Heart left ventricle (tissue), 16 donors: Measurements from ENCODE around the gene CCDC179. TPM values are rescaled to one million over a fixed set of nuclear protein-coding genes. Genes with fewer than 3 reads are reported as not detected.

Experiments
- ATAC-seq, 4 donors: fragments of 200-7000 bp; cut with Tn5 transposase; one replicate each; pipeline ENCODE4 v1.9.1; 2020 to 2022; ENCODE audit warnings: moderate library complexity in 4 of 4, mild to moderate bottlenecking in 3 of 4, moderate number of reproducible peaks in 1 of 4
- DNase-seq, 5 donors: peaks; one replicate each; pipeline ENCODE4 v3.0.0-alpha.2; 2020
- H3K27ac ChIP-seq, 12 donors: fragments of 200-600 bp; sonication (generic) in 4 of 12; one replicate each; pipeline versions ENCODE4 v1.5.0 to v1.8.0; 2016 to 2022; ENCODE audit warnings: mild to moderate bottlenecking in 2 of 12
- H3K27me3 ChIP-seq, 9 donors: fragments of 200-600 bp; sonication (generic) in 2 of 9; one replicate each; pipeline versions ENCODE4 v1.5.1 to v1.8.0; 2016 to 2022; ENCODE audit warnings: mild to moderate bottlenecking in 3 of 9
- H3K36me3 ChIP-seq, 9 donors: fragments of 200-600 bp; sonication (generic) in 2 of 9; one replicate each; pipeline versions ENCODE4 v1.5.0 to v1.8.0; 2018 to 2022; ENCODE audit warnings: mild to moderate bottlenecking in 2 of 9
- H3K4me1 ChIP-seq, 12 donors: fragments of 200-600 bp; sonication (generic) in 4 of 12; one replicate each; pipeline versions ENCODE4 v1.5.0 to v1.8.0; 2016 to 2022; ENCODE audit warnings: mild to moderate bottlenecking in 3 of 12
- H3K4me3 ChIP-seq, 12 donors: fragments of 200-600 bp; sonication (generic) in 4 of 12; one replicate each; pipeline versions ENCODE4 v1.5.0 to v1.8.0; 2017 to 2022; ENCODE audit warnings: mild to moderate bottlenecking in 9 of 12, moderate library complexity in 4 of 12
- H3K9me3 ChIP-seq, 12 donors: fragments of 200-600 bp; sonication (generic) in 4 of 12; one replicate each; pipeline versions ENCODE4 v1.5.0 to v1.8.0; 2016 to 2022; ENCODE audit warnings: mild to moderate bottlenecking in 1 of 12
- POLR2A ChIP-seq, 2 donors: fragments of 450-650 bp; IDR thresholded peaks; one replicate each; pipeline ENCODE4 v1.6.1; 2017; ENCODE audit warnings: antibody characterized with exemption in 2 of 2, mild to moderate bottlenecking in 2 of 2, moderate library complexity in 2 of 2
- WGBS, 4 donors: extraction: QIAGEN DNeasy Blood & Tissue Kit in 2 of 4; methylation state at CpG; one replicate each; pipeline versions ENCODE4 v1.1.5 to v1.1.7; 2013 to 2018; 5-methylcytosine and 5-hydroxymethylcytosine counted together
- intact Hi-C, 10 donors: fragments of 100-400 bp; cut with DNase I; formaldehyde crosslinking; loops; one replicate each; pipeline versions ENCODE4 v1.11.1 to v1.14.2; 2022
- polyA plus RNA-seq, 2 donors: library from polyadenylated mRNA; stranded (reverse); fragments of 200-250 nt; gene quantifications; one replicate each; pipeline ENCODE4 v1.2.3, GENCODE V29; 2013
- total RNA-seq, 9 donors: library from RNA; depleted of rRNA in 2 of 9; stranded (reverse); fragments of >200 nt in 2 of 9; fragmentation: NEBNext Ultra II Directional in 3 of 9; extraction: Animal tissue kit (Norgen Biotek cat#: 25700) in 3 of 9; gene quantifications; one replicate each; pipeline versions ENCODE4 v1.1.0 to v1.2.4, GENCODE V29; 2016 to 2023
- TF ChIP-seq, protein P1 (sequence below), 12 donors: fragments of 200-600 bp; sonication (generic) in 4 of 12; IDR thresholded peaks; one replicate each; pipeline versions ENCODE4 v1.5.0 to v1.8.0; 2018 to 2022; ENCODE audit warnings: antibody characterized with exemption in 12 of 12, mild to moderate bottlenecking in 5 of 12
- donor health status: ischemic (EF 13 %, LVEDD 7.1; RV severe dilation, severe dysfunction).
- donor health status: healthy with polysubstance abuse.
- donor health status: DM: no; HTN: yes; CAD: no.
- donor health status: DM: no; HTN: no; CAD: no.
- donor health status: ischemic (EF 25% LVEDD 6.9; RV normal size, moderate dysfunction).
- donor health status: ischemic (EF 25% LVEDD 5.7; RV mildly dilated, moderate dysfunction).
- donor health status: healthy.
- donor health status: DM: yes; HTN: yes; CAD: no.
- donor health status: ischemic (EF 35%, LVEDD 5.7; RV mildly dilated, moderate dysfunction).
- donor health status: nonischemic (EF 11% LVEDD 7.7; RV severe dilation, severe dysfunction).
- donor health status: DM: yes; HTN: yes; CAD: no.
- donor health status: PGD.
- donor health status: ischemic (EF 29% LVEDD 5.4; RV normal size, mild dysfunction).
- donor health status: nonischemic (EF 23%, LVEDD 6.1; RV moderate dilation, normal function).

CCDC179 gene
- total and polyA plus RNA-seq, 11 donors: not detected

DNA sequence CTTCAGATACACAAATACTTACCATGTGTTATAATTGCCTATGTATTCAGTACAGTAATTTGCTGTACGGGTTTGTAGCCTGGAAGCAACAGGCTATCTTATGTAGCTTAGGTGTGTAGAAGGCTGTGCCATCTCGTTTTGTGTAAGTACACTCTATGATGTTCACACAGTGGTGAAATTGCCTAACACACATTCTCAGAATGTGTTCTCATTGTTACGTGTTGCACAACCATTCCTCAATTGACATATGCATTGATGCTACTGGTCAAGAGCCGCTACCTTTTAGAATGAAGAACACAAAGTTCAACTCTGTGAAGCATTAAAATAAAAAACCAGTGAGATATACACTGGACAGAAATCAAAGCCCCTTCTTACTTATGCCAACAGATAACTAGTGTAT lies 57.4 kb downstream of the CCDC179 start:
- ATAC-seq (no peak), DNase-seq (no peak)
- Histone ChIP-seq H3K4me1 (peaks cover 0 to 12% (median 3%) of the 10 kb centered on the region in 12 donors), H3K9me3 (no peaks in the 10 kb centered on the region), H3K27ac (no peak overlapping the region), H3K4me3 (no peak overlapping the region), H3K27me3 (no peaks in the 10 kb centered on the region), H3K36me3 (no peaks in the 10 kb centered on the region)
- 88 to 94% (median 93%) methylated on average over 4 of the region's 4 CpGs for WGBS, 4 donors
- TF ChIP-seq POLR2A (IDR thresholded peaks at IDR 0.05): no peak
- TF ChIP-seq, protein P1, sequence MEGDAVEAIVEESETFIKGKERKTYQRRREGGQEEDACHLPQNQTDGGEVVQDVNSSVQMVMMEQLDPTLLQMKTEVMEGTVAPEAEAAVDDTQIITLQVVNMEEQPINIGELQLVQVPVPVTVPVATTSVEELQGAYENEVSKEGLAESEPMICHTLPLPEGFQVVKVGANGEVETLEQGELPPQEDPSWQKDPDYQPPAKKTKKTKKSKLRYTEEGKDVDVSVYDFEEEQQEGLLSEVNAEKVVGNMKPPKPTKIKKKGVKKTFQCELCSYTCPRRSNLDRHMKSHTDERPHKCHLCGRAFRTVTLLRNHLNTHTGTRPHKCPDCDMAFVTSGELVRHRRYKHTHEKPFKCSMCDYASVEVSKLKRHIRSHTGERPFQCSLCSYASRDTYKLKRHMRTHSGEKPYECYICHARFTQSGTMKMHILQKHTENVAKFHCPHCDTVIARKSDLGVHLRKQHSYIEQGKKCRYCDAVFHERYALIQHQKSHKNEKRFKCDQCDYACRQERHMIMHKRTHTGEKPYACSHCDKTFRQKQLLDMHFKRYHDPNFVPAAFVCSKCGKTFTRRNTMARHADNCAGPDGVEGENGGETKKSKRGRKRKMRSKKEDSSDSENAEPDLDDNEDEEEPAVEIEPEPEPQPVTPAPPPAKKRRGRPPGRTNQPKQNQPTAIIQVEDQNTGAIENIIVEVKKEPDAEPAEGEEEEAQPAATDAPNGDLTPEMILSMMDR (IDR thresholded peaks at IDR 0.05): no peak
- intact Hi-C loops: loop anchor here in 1 of 10 donors (10.0 kb wide), 1 partner anchor 368 kb away; no protein-coding TSS in a partner anchor

DNA sequence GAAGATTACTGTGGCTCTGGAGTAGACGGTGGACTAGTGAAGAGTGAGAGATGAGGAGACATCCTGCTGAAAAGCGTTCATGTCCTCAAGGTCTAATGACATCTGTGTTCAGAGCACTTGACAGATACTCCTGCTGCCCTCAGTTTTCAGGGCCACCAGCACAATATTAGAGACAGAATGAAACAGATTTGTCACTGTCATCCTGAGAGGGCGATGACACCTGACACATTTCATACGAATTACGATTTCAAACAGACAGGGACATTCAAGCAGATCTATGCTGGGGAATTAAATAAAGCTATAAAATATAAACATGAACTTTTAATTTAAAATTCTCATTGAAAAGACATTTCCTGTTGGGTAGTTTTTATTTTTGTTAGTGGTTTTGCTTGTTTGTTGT lies 59.8 kb downstream of the CCDC179 start:
- no peak for ATAC-seq
- no peak for DNase-seq
- Histone ChIP-seq H3K27me3 (no peaks in the 10 kb centered on the region), H3K4me1 (no peaks in the 10 kb centered on the region), H3K4me3 (no peak overlapping the region), H3K27ac (no peak overlapping the region), H3K36me3 (no peaks in the 10 kb centered on the region), H3K9me3 (no peaks in the 10 kb centered on the region)
- 76 to 85% (median 84%) methylated on average over 5 of the region's 5 CpGs for WGBS, 4 donors
- intact Hi-C loops: loop anchor here in 1 of 10 donors (10.0 kb wide), 1 partner anchor 366 kb away; no protein-coding TSS in a partner anchor
- TF ChIP-seq, protein P1 (IDR thresholded peaks at IDR 0.05): no peak
- TF ChIP-seq POLR2A (IDR thresholded peaks at IDR 0.05): no peak

DNA sequence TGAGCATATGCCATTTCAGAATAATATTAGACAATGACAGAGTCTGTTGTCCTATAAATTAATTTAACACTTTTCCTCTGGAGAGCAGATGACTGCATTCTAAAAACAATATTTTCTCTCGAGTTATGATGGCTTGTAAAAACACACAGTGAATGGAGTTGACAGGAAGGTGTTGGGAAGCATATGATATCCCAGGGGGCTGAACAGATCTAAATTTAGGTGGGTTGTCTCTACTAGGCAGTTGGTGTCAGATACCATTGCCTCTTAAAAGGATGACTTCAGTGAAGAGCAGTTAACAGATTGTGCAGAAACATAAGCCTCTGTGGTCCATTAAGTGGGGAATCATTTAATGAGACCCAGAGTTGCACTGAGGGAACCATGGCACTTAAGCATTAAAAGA lies 61.4 kb downstream of the CCDC179 start:
- H3K27ac ChIP-seq: no peak overlapping the region
- WGBS, 4 donors: 4 to 14% (median 12%) methylated on average over 1 of the region's 1 CpG
- no peaks in the 10 kb centered on the region for H3K9me3 ChIP-seq
- no peak overlapping the region for H3K4me3 ChIP-seq
- intact Hi-C loops: no loop called here
- no peak for ATAC-seq
- no peaks in the 10 kb centered on the region for H3K27me3 ChIP-seq
- no peaks in the 10 kb centered on the region for H3K36me3 ChIP-seq
- TF ChIP-seq, protein P1 (IDR thresholded peaks at IDR 0.05): no peak
- no peak for TF ChIP-seq POLR2A (IDR thresholded peaks at IDR 0.05)
- H3K4me1 ChIP-seq: no peaks in the 10 kb centered on the region
- DNase-seq: no peak

DNA sequence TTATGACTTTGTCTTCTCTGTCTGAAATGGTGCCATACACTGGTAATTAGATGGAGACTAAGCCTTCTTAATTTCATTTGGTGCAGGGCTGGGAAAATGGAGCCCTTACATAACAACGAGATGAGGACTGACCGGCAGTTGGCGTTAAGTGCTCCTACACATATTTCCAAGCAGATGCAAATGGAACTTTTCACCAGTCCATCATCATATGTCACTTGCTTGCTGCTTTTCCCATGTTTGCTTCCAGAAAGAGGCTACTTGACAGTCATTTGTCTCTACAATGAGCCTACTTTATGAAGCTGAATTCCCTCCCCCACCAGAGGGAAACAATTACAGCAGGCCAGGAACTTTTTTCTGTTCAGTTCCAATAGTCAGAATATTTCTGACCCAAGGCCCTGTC lies 63.2 kb downstream of the CCDC179 start:
- no peaks in the 10 kb centered on the region for H3K27me3 ChIP-seq
- TF ChIP-seq POLR2A (IDR thresholded peaks at IDR 0.05): no peak
- no peaks in the 10 kb centered on the region for H3K36me3 ChIP-seq
- WGBS, 4 donors: 76 to 88% (median 83%) methylated on average over 3 of the region's 3 CpGs
- H3K27ac ChIP-seq: no peak overlapping the region
- intact Hi-C loops: no loop called here
- peaks cover 0 to 10% (median 0%) of the 10 kb centered on the region in 12 donors for H3K4me1 ChIP-seq
- no peaks in the 10 kb centered on the region for H3K9me3 ChIP-seq
- DNase-seq: no peak
- H3K4me3 ChIP-seq: no peak overlapping the region
- ATAC-seq: no peak

Other genes starting within 250 kb of the CCDC179 start
- 1 to 10 TPM; 4.6 to 8.6 (median 6.2) TPM for gene FANCF, start 234.7 kb downstream of the CCDC179 start, total RNA-seq
- gene FANCF, start 234.7 kb downstream of the CCDC179 start, polyA plus RNA-seq: 1 to 10 TPM; 3.4 to 7.8 TPM
- 10 to 100 TPM in 7 of 9 donors, 1 to 10 TPM in 2; 9.0 to 23.0 (median 13.1) TPM for gene GAS2, start 193.9 kb downstream of the CCDC179 start, total RNA-seq
- 1 to 10 TPM; 2.7 to 5.0 TPM for gene GAS2, start 193.9 kb downstream of the CCDC179 start, polyA plus RNA-seq
- gene SVIP, start 30.7 kb downstream of the CCDC179 start, total RNA-seq: 10 to 100 TPM in 7 of 9 donors, 1 to 10 TPM in 2; 7.9 to 33.9 (median 23.4) TPM
- 10 to 100 TPM in 1 of 2 donors, 1 to 10 TPM in 1; 9.3 to 17.3 TPM for gene SVIP, start 30.7 kb downstream of the CCDC179 start, polyA plus RNA-seq